Neural progenitor cell (in vitro differentiated cells): ENCODE results near the gene ZNF638. TPM values are rescaled to one million over a fixed set of nuclear protein-coding genes. Genes with fewer than 3 reads are reported as not detected.

Experiments
- DNase-seq: peaks from one replicate; pipeline ENCODE4 v3.0.0-alpha.2; 2016; ENCODE audit warnings: low spot score
- H2AFZ ChIP-seq: fragments of 200-600 bp; sonication (generic); replicated peaks from 2 replicates; pipeline ENCODE4 v1.6.1; 2016; ENCODE audit warnings: antibody characterized with exemption
- H3F3A ChIP-seq: fragments of 200-600 bp; sonication (generic); 2 replicates; pipeline ENCODE4 v1.6.1; 2016; ENCODE audit warnings: antibody characterized with exemption, low read depth
- H3K27ac ChIP-seq: fragments of 200-600 bp; sonication (generic); 2 replicates; pipeline ENCODE4 v1.5.1; 2016; ENCODE audit warnings: mild to moderate bottlenecking
- H3K27me3 ChIP-seq: fragments of 200-600 bp; sonication (generic); 2 replicates; pipeline ENCODE4 v1.6.1; 2016; ENCODE audit warnings: mild to moderate bottlenecking, moderate library complexity
- H3K36me3 ChIP-seq: fragments of 200-600 bp; sonication (generic); 2 replicates; pipeline ENCODE4 v1.5.1; 2016
- H3K4me1 ChIP-seq: fragments of 200-600 bp; sonication (generic); 2 replicates; pipeline ENCODE4 v1.6.1; 2016; ENCODE audit warnings: mixed run types
- H3K4me2 ChIP-seq: fragments of 200-600 bp; sonication (generic); 2 replicates; pipeline ENCODE4 v1.6.1; 2016
- H3K4me3 ChIP-seq: fragments of 200-600 bp; sonication (generic); 2 replicates; pipeline ENCODE4 v1.5.1; 2016
- H3K79me2 ChIP-seq: fragments of 200-600 bp; sonication (generic); 2 replicates; pipeline ENCODE4 v1.6.1; 2016; ENCODE audit warnings: low read depth
- H3K9ac ChIP-seq: fragments of 200-600 bp; sonication (generic); 2 replicates; pipeline ENCODE4 v1.6.1; 2016
- H3K9me3 ChIP-seq: fragments of 200-600 bp; sonication (generic); 2 replicates; pipeline ENCODE4 v1.5.1; 2016; ENCODE audit warnings: low read depth
- H4K20me1 ChIP-seq: fragments of 200-600 bp; sonication (generic); 2 replicates; pipeline ENCODE4 v1.6.1; 2016; ENCODE audit warnings: low read depth
- H3K27ac Mint-ChIP-seq: 3 replicates; pipeline ENCODE4 v1.8.0; 2021; ENCODE audit warnings: mixed read lengths
- H3K27me3 Mint-ChIP-seq: 2 replicates; pipeline ENCODE4 v1.8.0; 2022; ENCODE audit warnings: low read depth, mild to moderate bottlenecking, inconsistent platforms, moderate library complexity, mixed read lengths; ENCODE audit not compliant: insufficient read depth
- H3K36me3 Mint-ChIP-seq: 3 replicates; pipeline ENCODE4 v1.8.0; 2021; ENCODE audit warnings: mixed read lengths
- H3K4me1 Mint-ChIP-seq: 3 replicates; pipeline ENCODE4 v1.8.0; 2021; ENCODE audit warnings: mixed read lengths
- H3K4me3 Mint-ChIP-seq: 3 replicates; pipeline ENCODE4 v1.8.0; 2021; ENCODE audit warnings: mild to moderate bottlenecking, moderate library complexity, mixed read lengths
- H3K9me3 Mint-ChIP-seq: 3 replicates; pipeline ENCODE4 v1.8.0; 2020; ENCODE audit warnings: mixed read lengths
- CTCF ChIP-seq: fragments of 200-600 bp; sonication (generic); IDR thresholded peaks from 2 replicates; pipeline ENCODE4 v1.5.1; 2017; ENCODE audit warnings: antibody characterized with exemption, mild to moderate bottlenecking
- EZH2 ChIP-seq: fragments of 200-600 bp; sonication (generic); IDR thresholded peaks from 2 replicates; pipeline ENCODE4 v1.6.1; 2017; ENCODE audit warnings: antibody characterized with exemption, mild to moderate bottlenecking, moderate library complexity
- EZH2phosphoT487 ChIP-seq: fragments of 200-600 bp; sonication (generic); IDR thresholded peaks from 2 replicates; pipeline ENCODE4 v1.6.1; 2017; ENCODE audit warnings: antibody characterized with exemption
- total RNA-seq: library from RNA; depleted of rRNA; stranded (reverse); fragments of >200 nt; gene quantifications from 2 replicates; pipeline ENCODE4 v1.2.3, GENCODE V29; 2015; ENCODE audit warnings: low replicate concordance

Gene ZNF638
- total RNA-seq, 1 donor from 2014 or later: 362 TPM

- Histone ChIP-seq H4K20me1 (no peaks in the 10 kb centered on the region), H3K9ac (no peak overlapping the region), H3K79me2 (peaks cover 50% of the 10 kb centered on the region), H3K9me3 (no peaks in the 10 kb centered on the region), H3K4me2 (peak overlapping the region; percentile 88), H3K4me3 (peak overlapping the region; percentile 51), H3K4me1 (peaks cover 20% of the 10 kb centered on the region), H3F3A (peaks cover 17% of the 10 kb centered on the region), H3K36me3 (peaks cover 20% of the 10 kb centered on the region), H3K27ac (peak overlapping the region; percentile 35), H2AFZ (no peak overlapping the region), H3K27me3 (no peaks in the 10 kb centered on the region)
- DNase-seq: peak; percentile 14
- Mint-ChIP-seq H3K36me3 (peaks cover 5% of the 10 kb centered on the region), H3K27ac (peak overlapping the region; percentile 97), H3K9me3 (no peaks in the 10 kb centered on the region), H3K27me3 (no peaks in the 10 kb centered on the region), H3K4me3 (peak overlapping the region; percentile 88), H3K4me1 (peaks cover 5% of the 10 kb centered on the region)
- TF ChIP-seq EZH2phosphoT487 (no peak), EZH2 (no peak), CTCF (no peak)
Observed at GRCh38 chr2:71417300-71418202, 86.0 kb downstream of the ZNF638 start.

- H3K27me3 Mint-ChIP-seq: no peaks in the 10 kb centered on the region
- no peak overlapping the region for H3K4me2 ChIP-seq
- no peaks in the 10 kb centered on the region for H3K9me3 ChIP-seq
- no peak overlapping the region for H3K27ac ChIP-seq
- H3K4me3 ChIP-seq: no peak overlapping the region
- no peaks in the 10 kb centered on the region for H4K20me1 ChIP-seq
- H2AFZ ChIP-seq: no peak overlapping the region
- no peak overlapping the region for H3K27ac Mint-ChIP-seq
- TF ChIP-seq EZH2 (no peak), CTCF (no peak)
- H3K4me1 ChIP-seq: peaks cover 25% of the 10 kb centered on the region
- no peak overlapping the region for H3K9ac ChIP-seq
- DNase-seq: no peak
- no peaks in the 10 kb centered on the region for H3K27me3 ChIP-seq
- H3K4me1 Mint-ChIP-seq: peaks cover 5% of the 10 kb centered on the region
- H3K36me3 ChIP-seq: peaks cover 28% of the 10 kb centered on the region
- peaks cover 28% of the 10 kb centered on the region for H3F3A ChIP-seq
- no peak overlapping the region for H3K4me3 Mint-ChIP-seq
- H3K36me3 Mint-ChIP-seq: peaks cover 17% of the 10 kb centered on the region
- peaks cover 63% of the 10 kb centered on the region for H3K79me2 ChIP-seq
- no peaks in the 10 kb centered on the region for H3K9me3 Mint-ChIP-seq
Observed at GRCh38 chr2:71419145-71419544, 87.6 kb downstream of the ZNF638 start.

- H3K79me2 ChIP-seq: peaks cover 69% of the 10 kb centered on the region
- no peak overlapping the region for H3K4me3 ChIP-seq
- peaks cover 25% of the 10 kb centered on the region for H3K4me1 ChIP-seq
- DNase-seq: no peak
- H3K9me3 ChIP-seq: no peaks in the 10 kb centered on the region
- H3K9me3 Mint-ChIP-seq: no peaks in the 10 kb centered on the region
- H3K4me1 Mint-ChIP-seq: peaks cover 7% of the 10 kb centered on the region
- peaks cover 24% of the 10 kb centered on the region for H3K36me3 Mint-ChIP-seq
- no peak overlapping the region for H3K27ac Mint-ChIP-seq
- H3F3A ChIP-seq: peaks cover 31% of the 10 kb centered on the region
- TF ChIP-seq CTCF (no peak), EZH2phosphoT487 (no peak), EZH2 (no peak)
- H3K9ac ChIP-seq: no peak overlapping the region
- H3K27ac ChIP-seq: no peak overlapping the region
- no peaks in the 10 kb centered on the region for H3K27me3 ChIP-seq
- H3K4me2 ChIP-seq: no peak overlapping the region
- peaks cover 28% of the 10 kb centered on the region for H3K36me3 ChIP-seq
- H4K20me1 ChIP-seq: no peaks in the 10 kb centered on the region
- no peak overlapping the region for H3K4me3 Mint-ChIP-seq
- H3K27me3 Mint-ChIP-seq: no peaks in the 10 kb centered on the region
- no peak overlapping the region for H2AFZ ChIP-seq
Observed at GRCh38 chr2:71419976-71420375, 88.4 kb downstream of the ZNF638 start.
